IMR-90 (cell line): ENCODE results near the gene TPI1. TPM values are rescaled to one million over a fixed set of nuclear protein-coding genes. Genes with fewer than 3 reads are reported as not detected.

ENCODE experiments used
- ATAC-seq: fragments of 200-7000 bp; cut with Tn5 transposase; 2 replicates; pipeline ENCODE4 v1.9.1; 2020; ENCODE audit warnings: low read depth, mild to moderate bottlenecking, moderate library complexity
- BruUV-seq: library from RNA; stranded (reverse); fragments of 400-500 nt; replicated peaks from 2 replicates; lab custom pipeline; 2021; lab: Mats Ljungman, UMichigan
- CTCF ChIA-PET: fragments of 300-600 bp; formaldehyde crosslinking; extraction: SDS; loops from one replicate; lab custom pipeline; 2021; ENCODE audit warnings: antibody characterized with exemption; lab: Yijun Ruan, JAX
- POLR2A ChIA-PET: fragments of 300-600 bp; sonication (Branson Sonifier 250); formaldehyde crosslinking; loops from one replicate; lab custom pipeline; 2022; ENCODE audit warnings: antibody characterized with exemption; ENCODE audit not compliant: unreplicated experiment; lab: Charles Lee
- DNase-seq: peaks from one replicate; pipeline ENCODE4 v3.0.0; 2013
- H2AFZ ChIP-seq: replicated peaks from 2 replicates; pipeline ENCODE3; 2013; ENCODE audit warnings: low read length, mild to moderate bottlenecking; ENCODE audit not compliant: poor library complexity
- H2AK5ac ChIP-seq: 2 replicates; pipeline ENCODE4 v1.6.1; 2013; ENCODE audit warnings: low read depth, low read length, inconsistent platforms
- H2AK9ac ChIP-seq: replicated peaks from 2 replicates; pipeline ENCODE3; 2013; ENCODE audit warnings: mild to moderate bottlenecking, low read depth, low read length, moderate library complexity; ENCODE audit not compliant: poor library complexity
- H2BK120ac ChIP-seq: 2 replicates; pipeline ENCODE4 v1.6.1; 2013; ENCODE audit warnings: low read depth, low read length, inconsistent platforms
- H2BK15ac ChIP-seq: 3 replicates; pipeline ENCODE4 v1.6.1; 2013; ENCODE audit warnings: low read depth, low read length, inconsistent platforms
- H2BK20ac ChIP-seq: 2 replicates; pipeline ENCODE4 v1.6.1; 2013; ENCODE audit warnings: low read depth, mild to moderate bottlenecking, inconsistent platforms, low read length, moderate library complexity
- H2BK5ac ChIP-seq: 2 replicates; pipeline ENCODE4 v1.6.1; 2013; ENCODE audit warnings: mild to moderate bottlenecking, low read depth, low read length, inconsistent platforms; ENCODE audit not compliant: poor library complexity, severe bottlenecking
- H3K14ac ChIP-seq: replicated peaks from 2 replicates; pipeline ENCODE4 v1.6.1; 2013; ENCODE audit warnings: low read depth, low read length, inconsistent platforms
- H3K18ac ChIP-seq: 2 replicates; pipeline ENCODE4 v1.6.1; 2013; ENCODE audit warnings: low read depth, low read length, control low read depth
- H3K23ac ChIP-seq: 2 replicates; pipeline ENCODE4 v1.6.1; 2013; ENCODE audit warnings: low read depth, low read length, inconsistent platforms
- H3K27ac ChIP-seq: 2 replicates; pipeline ENCODE4 v1.5.1; 2013; ENCODE audit warnings: mild to moderate bottlenecking, control low read depth, low read length; ENCODE audit not compliant: insufficient read depth
- H3K27me3 ChIP-seq: 2 replicates; pipeline ENCODE4 v1.6.1; 2013; ENCODE audit warnings: low read length; ENCODE audit not compliant: control insufficient read depth, insufficient read depth
- H3K36me3 ChIP-seq: 2 replicates; pipeline ENCODE4 v1.6.1; 2013; ENCODE audit warnings: low read length, mixed read lengths; ENCODE audit not compliant: control insufficient read depth, insufficient read depth
- H3K4ac ChIP-seq: 2 replicates; pipeline ENCODE4 v1.6.1; 2013; ENCODE audit warnings: low read depth, low read length, inconsistent platforms
- H3K4me1 ChIP-seq: 2 replicates; pipeline ENCODE4 v1.6.1; 2013; ENCODE audit warnings: low read length, mixed read lengths; ENCODE audit not compliant: control insufficient read depth, insufficient read depth
- H3K4me2 ChIP-seq: 2 replicates; pipeline ENCODE4 v1.6.1; 2013; ENCODE audit warnings: low read depth, mild to moderate bottlenecking, control low read depth, low read length, moderate library complexity
- H3K4me3 ChIP-seq: 2 replicates; pipeline ENCODE4 v1.5.1; 2013; ENCODE audit warnings: low read depth, mild to moderate bottlenecking, control low read depth, low read length, moderate library complexity; ENCODE audit not compliant: insufficient read depth
- H3K56ac ChIP-seq: 2 replicates; pipeline ENCODE4 v1.6.1; 2013; ENCODE audit warnings: low read length, inconsistent platforms; ENCODE audit not compliant: insufficient read depth; ENCODE audit errors: extremely low read depth
- H3K79me1 ChIP-seq, 2 experiments: 2 replicates each; pipeline ENCODE4 v1.6.1; 2013; ENCODE audit warnings: low read length in 2 of 2, inconsistent platforms in 1 of 2, low read depth in 1 of 2
- H3K9ac ChIP-seq: 2 replicates; pipeline ENCODE4 v1.6.1; 2013; ENCODE audit warnings: low read depth, low read length, control low read depth
- H3K9me1 ChIP-seq: 2 replicates; pipeline ENCODE4 v1.6.1; 2013; ENCODE audit warnings: low read length, inconsistent platforms; ENCODE audit not compliant: insufficient read depth
- H3K9me3 ChIP-seq: 2 replicates; pipeline ENCODE4 v1.6.1; 2013; ENCODE audit warnings: low read length; ENCODE audit not compliant: control insufficient read depth, insufficient read depth
- H4K20me1 ChIP-seq: 2 replicates; pipeline ENCODE4 v1.6.1; 2013; ENCODE audit warnings: low read length, inconsistent platforms; ENCODE audit not compliant: insufficient read depth
- H4K5ac ChIP-seq: 2 replicates; pipeline ENCODE4 v1.6.1; 2013; ENCODE audit warnings: mild to moderate bottlenecking, low read depth, low read length, control low read depth
- H4K8ac ChIP-seq, 2 experiments: 2 replicates each; pipeline ENCODE4 v1.6.1; 2013; ENCODE audit warnings: low read depth in 2 of 2, low read length in 2 of 2, control low read depth in 1 of 2, inconsistent platforms in 1 of 2
- H4K91ac ChIP-seq: 2 replicates; pipeline ENCODE4 v1.6.1; 2013; ENCODE audit warnings: low read depth, low read length, inconsistent platforms; ENCODE audit not compliant: insufficient read depth
- BHLHE40 ChIP-seq: fragments of 150-350 bp; IDR thresholded peaks from 2 replicates; pipeline ENCODE4 v1.6.1; 2016; ENCODE audit warnings: mild to moderate bottlenecking, low read depth, low read length
- CEBPB ChIP-seq: IDR thresholded peaks from 2 replicates; pipeline ENCODE4 v1.6.1; 2012; ENCODE audit warnings: low read depth, low read length, improper control_type of control experiment
- CHD1 ChIP-seq: IDR thresholded peaks from 2 replicates; pipeline ENCODE4 v1.6.1; 2012; ENCODE audit warnings: low read depth, low read length, improper control_type of control experiment
- ELK1 ChIP-seq: fragments of 150-350 bp; IDR thresholded peaks from 2 replicates; pipeline ENCODE4 v1.6.1; 2016; ENCODE audit warnings: low read depth, mild to moderate bottlenecking, low read length, moderate library complexity, borderline replicate concordance
- FOS ChIP-seq: fragments of 150-350 bp; IDR thresholded peaks from 2 replicates; pipeline ENCODE4 v1.6.1; 2016; ENCODE audit warnings: low read depth, low read length
- MAFK ChIP-seq: IDR thresholded peaks from 2 replicates; pipeline ENCODE4 v1.6.1; 2012; ENCODE audit warnings: low read depth, low read length, improper control_type of control experiment
- MAZ ChIP-seq: IDR thresholded peaks from 2 replicates; pipeline ENCODE4 v1.6.1; 2012; ENCODE audit warnings: low read depth, mild to moderate bottlenecking, low read length, improper control_type of control experiment, moderate library complexity, borderline replicate concordance
- RAD21 ChIP-seq: IDR thresholded peaks from 2 replicates; pipeline ENCODE4 v1.6.1; 2012; ENCODE audit warnings: low read length, improper control_type of control experiment
- RCOR1 ChIP-seq: IDR thresholded peaks from 2 replicates; pipeline ENCODE4 v1.6.1; 2012; ENCODE audit warnings: mild to moderate bottlenecking, low read length, improper control_type of control experiment; ENCODE audit not compliant: insufficient replicate concordance
- USF2 ChIP-seq: fragments of 150-350 bp; IDR thresholded peaks from 2 replicates; pipeline ENCODE4 v1.6.1; 2017; ENCODE audit warnings: mild to moderate bottlenecking, antibody characterized with exemption, low read length, low read depth
- WGBS, 2 experiments: methylation state at CpG; one replicate each; pipeline versions ENCODE4 v1.1.5 to v1.1.7; 2013; ENCODE audit warnings: missing lambda C conversion rate in 2 of 2; ENCODE audit not compliant: insufficient read length in 1 of 2; ENCODE audit errors: extremely low coverage in 2 of 2; 5-methylcytosine and 5-hydroxymethylcytosine counted together
- dilution Hi-C: fragments of 300-500 bp; cut with HindIII; formaldehyde crosslinking; loops from one replicate; pipeline ENCODE4 v1.14.3; 2018; ENCODE audit warnings: low sequenced_read_pairs; ENCODE audit not compliant: unreplicated experiment
- in situ Hi-C: fragments of 300-500 bp; cut with MboI; formaldehyde crosslinking; loops from 3 replicates; pipeline ENCODE4 v1.14.3; 2019; ENCODE audit warnings: low sequenced_read_pairs, inconsistent platforms, mixed read lengths
- intact Hi-C: fragments of 100-400 bp; cut with micrococcal nuclease; formaldehyde crosslinking; loops from 2 replicates; pipeline ENCODE4 v1.10.0; 2022
- polyA plus RNA-seq, 3 experiments: library from polyadenylated mRNA; depleted of rRNA; stranded (reverse); fragments of >200 nt; gene quantifications; 2 replicates each; pipeline ENCODE4 v1.2.3, GENCODE V29; 2012; ENCODE audit warnings: low replicate concordance in 1 of 3
- total RNA-seq: library from RNA; depleted of rRNA; stranded (reverse); fragments of >200 nt; gene quantifications from 2 replicates; pipeline ENCODE4 v1.2.3, GENCODE V29; 2012

TPI1 gene
- total and polyA plus RNA-seq, 2 of the 4 experiments (the other 2 are of a cell fraction), result 1,995 to 2,176 TPM

- H3K14ac ChIP-seq, result no peak within 1 kb of the TSS
- no peak within 1 kb of the TSS for H2BK5ac ChIP-seq
- no peak for TF ChIP-seq CEBPB
- TF ChIP-seq USF2, result no peak
- no peak for TF ChIP-seq MAZ
- TF ChIP-seq MAFK, result no peak
- no peak for TF ChIP-seq FOS
- TF ChIP-seq BHLHE40, result no peak
- TF ChIP-seq RCOR1, result no peak
- TF ChIP-seq ELK1, result no peak
- no peak for TF ChIP-seq RAD21
- no peak for TF ChIP-seq CHD1
- no peak within 1 kb of the TSS for H2AFZ ChIP-seq
- CTCF ChIA-PET, result interaction anchor here (1.3 kb wide), 1 partner anchor 12 kb away, joined by 3 read pairs; no protein-coding TSS in a partner anchor
- in situ Hi-C loops (no loop called here), intact Hi-C loops (no loop called here), dilution Hi-C loops (no loop called here)
- no peaks in the 10 kb centered on the region for H3K9me3 ChIP-seq
- no peak within 1 kb of the TSS for H3K56ac ChIP-seq
- no peak within 1 kb of the TSS for H3K4me3 ChIP-seq
- BruUV-seq, result no TSS peak
- H3K4me2 ChIP-seq, result no peak within 1 kb of the TSS
- H3K27me3 ChIP-seq, result no peaks in the 10 kb centered on the region
- POLR2A ChIA-PET, result interaction anchor here (0.5 kb wide), 1 partner anchor 1096 kb away, joined by 5 read pairs; no protein-coding TSS in a partner anchor
- H2BK15ac ChIP-seq, result no peak within 1 kb of the TSS
- no peak within 1 kb of the TSS for H2AK9ac ChIP-seq
- WGBS, 2 experiments, result 53% methylated on average over 2 of the region's 24 CpGs; no CpG with 5 or more reads in 1 of the 2 experiments
- no peak within 1 kb of the TSS for H2AK5ac ChIP-seq
- no peak within 1 kb of the TSS for H3K23ac ChIP-seq
- H2BK120ac ChIP-seq, result no peak within 1 kb of the TSS
- H3K27ac ChIP-seq, result no peak within 1 kb of the TSS
- H4K8ac ChIP-seq, result no peak within 1 kb of the TSS
- no peak within 1 kb of the TSS for H3K9ac ChIP-seq
- peaks cover 74% of the 10 kb centered on the region for H3K36me3 ChIP-seq
- ATAC-seq, result no peak
- DNase-seq, result no peak
- no peaks in the 10 kb centered on the region for H3K9me1 ChIP-seq
- H4K20me1 ChIP-seq, result peaks cover under 1% of the 10 kb centered on the region
- H3K79me1 ChIP-seq, result no peaks in the 10 kb centered on the region; a peak in 2 of 4 replicates
- no peak within 1 kb of the TSS for H4K5ac ChIP-seq
- H3K4me1 ChIP-seq, result no peaks in the 10 kb centered on the region
- H2BK20ac ChIP-seq, result no peak within 1 kb of the TSS
- no peak within 1 kb of the TSS for H3K4ac ChIP-seq
- no peak within 1 kb of the TSS for H3K18ac ChIP-seq
- H4K91ac ChIP-seq, result no peak within 1 kb of the TSS
These were observed 26.4 kb upstream of the TPI1 start, which contains the start of gene GNB3 for GRCh38 chr12:6840761-6841515. GNB3 (plus strand) TSS chr12:6840925; CDS start chr12:6841288, 363 bp downstream.
